Measurements from ENCODE around the gene NVL. TPM values are rescaled to one million over a fixed set of nuclear protein-coding genes. Genes with fewer than 3 reads are reported as not detected.

The NVL gene
- total RNA-seq, 1 experiment from 2014 or later, result 21.9 TPM

- Histone ChIP-seq H3K27me3 (ENCODE audit: insufficient read depth, low read length) (no peaks in the 10 kb centered on the region), H3K79me2 (ENCODE audit: insufficient read depth, low read length) (no peaks in the 10 kb centered on the region), H3K4me1 (ENCODE audit: control insufficient read depth in 1 of 2, insufficient read depth in 2 of 2, low read length in 2 of 2) (0 out of 4 replicates have a peak, but pooled peaks cover 0 to 2% of the 10 kb centered on the region in 2 experiments), H3K36me3 (ENCODE audit: control insufficient read depth in 1 of 2, insufficient read depth in 2 of 2, low read length in 2 of 2) (peaks cover 0 to 6% of the 10 kb centered on the region in 2 experiments; a peak in 1 of 4 replicates), H2AFZ (ENCODE audit: low read depth, low read length, poor library complexity, severe bottlenecking) (no peak overlapping the region), H4K20me1 (ENCODE audit: insufficient read depth) (no peaks in the 10 kb centered on the region), H3K4me2 (ENCODE audit: low read length) (no peak overlapping the region), H3K9ac (ENCODE audit: low read length) (no peak overlapping the region), H3K4me3 (replicated peaks in 1 of 2; ENCODE audit: low read depth in 1 of 2, low read length in 2 of 2) (no peak overlapping the region), H3K9me2 (ENCODE audit: insufficient read depth) (no peaks in the 10 kb centered on the region), H3K9me3 (ENCODE audit: control insufficient read depth in 1 of 2, insufficient read depth in 1 of 2, low read depth in 1 of 2, low read length in 2 of 2) (no peaks in the 10 kb centered on the region), H3K27ac (ENCODE audit: low read depth, low read length) (no peak overlapping the region)
- ChIA-PET RAD21 (ENCODE audit: low non-redundant PET in 1 of 2, low total read pairs in 2 of 2, uncharacterized antibody in 2 of 2, unreplicated experiment in 2 of 2) (no interaction called here), CTCF (no interaction called here), POLR2A (no interaction called here)
- BruUV-seq (replicated peaks), result no TSS peak
- ATAC-seq (no peak), DNase-seq (ENCODE audit: low read depth, low spot score) (no peak)
- TF ChIP-seq TCF7L2 (IDR thresholded peaks at IDR 0.05; ENCODE audit: borderline replicate concordance, extremely low read depth, insufficient read depth, insufficient read length), result no peak
- no peak for TF ChIP-seq ZNF274 (IDR thresholded peaks at IDR 0.05; ENCODE audit: low read depth, low read length)
- no peak for TF ChIP-seq EGR1 (IDR thresholded peaks at IDR 0.05; ENCODE audit: low read depth)
- TF ChIP-seq POLR2A (IDR thresholded peaks at IDR 0.05; ENCODE audit: borderline replicate concordance, extremely low read depth, insufficient read depth, insufficient read length), result no peak
- intact Hi-C loops (cut with micrococcal nuclease), result no loop called here
Observed at GRCh38 chr1:224226849-224227502, 103.0 kb downstream of the NVL start.

GRCh38 chr1:224223819-224224714 lies 105.9 kb downstream of the NVL start:
- RAD21 ChIA-PET (ENCODE audit: low non-redundant PET in 1 of 2, low total read pairs in 2 of 2, uncharacterized antibody in 2 of 2, unreplicated experiment in 2 of 2), result no interaction called here
- CTCF ChIA-PET, result no interaction called here
- Histone ChIP-seq H3K79me2 (ENCODE audit: insufficient read depth, low read length) (no peaks in the 10 kb centered on the region), H3K9me2 (ENCODE audit: insufficient read depth) (no peaks in the 10 kb centered on the region), H3K27ac (ENCODE audit: low read depth, low read length) (no peak overlapping the region), H3K4me2 (ENCODE audit: low read length) (no peak overlapping the region), H3K36me3 (ENCODE audit: control insufficient read depth in 1 of 2, insufficient read depth in 2 of 2, low read length in 2 of 2) (no peaks in the 10 kb centered on the region), H3K9ac (ENCODE audit: low read length) (no peak overlapping the region), H3K27me3 (ENCODE audit: insufficient read depth, low read length) (no peaks in the 10 kb centered on the region), H3K4me1 (ENCODE audit: control insufficient read depth in 1 of 2, insufficient read depth in 2 of 2, low read length in 2 of 2) (0 out of 4 replicates have a peak, but pooled peaks cover 0 to 2% of the 10 kb centered on the region in 2 experiments), H4K20me1 (ENCODE audit: insufficient read depth) (no peaks in the 10 kb centered on the region), H3K9me3 (ENCODE audit: control insufficient read depth in 1 of 2, insufficient read depth in 1 of 2, low read depth in 1 of 2, low read length in 2 of 2) (no peaks in the 10 kb centered on the region), H3K4me3 (replicated peaks in 1 of 2; ENCODE audit: low read depth in 1 of 2, low read length in 2 of 2) (no peak overlapping the region), H2AFZ (ENCODE audit: low read depth, low read length, poor library complexity, severe bottlenecking) (no peak overlapping the region)
- DNase-seq (ENCODE audit: low read depth, low spot score) (no peak), ATAC-seq (no peak)
- TF ChIP-seq CTCF (IDR thresholded peaks at IDR 0.05 in 2 of 3, conservative IDR thresholded peaks at IDR 0.05 in 1 of 3; ENCODE audit: borderline replicate concordance in 1 of 3, insufficient read depth in 1 of 3, low read depth in 2 of 3, low read length in 2 of 3) (no peak), YY1 (IDR thresholded peaks at IDR 0.05; ENCODE audit: extremely low read depth, insufficient replicate concordance, low read depth, low read length) (no peak), EZH2 (IDR thresholded peaks at IDR 0.05) (no peak), POLR2A (IDR thresholded peaks at IDR 0.05; ENCODE audit: borderline replicate concordance, extremely low read depth, insufficient read depth, insufficient read length) (no peak), EGR1 (IDR thresholded peaks at IDR 0.05; ENCODE audit: low read depth) (no peak), ELF1 (IDR thresholded peaks at IDR 0.05; ENCODE audit: borderline replicate concordance, low read depth) (no peak), ZNF274 (IDR thresholded peaks at IDR 0.05; ENCODE audit: low read depth, low read length) (no peak), ZFX (IDR thresholded peaks at IDR 0.05) (no peak), MAX (IDR thresholded peaks at IDR 0.05) (no peak), CEBPB (IDR thresholded peaks at IDR 0.05; ENCODE audit: low read depth) (no peak), FOSL1 (IDR thresholded peaks at IDR 0.05; ENCODE audit: low read depth) (no peak)
- intact Hi-C loops (cut with micrococcal nuclease), result no loop called here
- no TSS peak for BruUV-seq (replicated peaks)
- POLR2A ChIA-PET, result no interaction called here

Data from HCT116 (cell line).